Stimulated activated CD4-positive, alpha-beta T cell treated with anti-CD3 and anti-CD28 coated beads, Interleukin-4, amount 100 ng/mL, for 1 hour (primary cell): ENCODE data around the gene LDB1.

Experiments
- DNase-seq: peaks from one replicate; pipeline ENCODE4 v3.0.0-alpha.2; 2020

The LDB1 gene

GRCh38 chr10:102134416-102134815 is 14.2 kb upstream of the LDB1 start:
- DNase-seq, result no peak

GRCh38 chr10:102133373-102134195 is 13.4 kb upstream of the LDB1 start:
- peak; percentile 70 for DNase-seq

DNA sequence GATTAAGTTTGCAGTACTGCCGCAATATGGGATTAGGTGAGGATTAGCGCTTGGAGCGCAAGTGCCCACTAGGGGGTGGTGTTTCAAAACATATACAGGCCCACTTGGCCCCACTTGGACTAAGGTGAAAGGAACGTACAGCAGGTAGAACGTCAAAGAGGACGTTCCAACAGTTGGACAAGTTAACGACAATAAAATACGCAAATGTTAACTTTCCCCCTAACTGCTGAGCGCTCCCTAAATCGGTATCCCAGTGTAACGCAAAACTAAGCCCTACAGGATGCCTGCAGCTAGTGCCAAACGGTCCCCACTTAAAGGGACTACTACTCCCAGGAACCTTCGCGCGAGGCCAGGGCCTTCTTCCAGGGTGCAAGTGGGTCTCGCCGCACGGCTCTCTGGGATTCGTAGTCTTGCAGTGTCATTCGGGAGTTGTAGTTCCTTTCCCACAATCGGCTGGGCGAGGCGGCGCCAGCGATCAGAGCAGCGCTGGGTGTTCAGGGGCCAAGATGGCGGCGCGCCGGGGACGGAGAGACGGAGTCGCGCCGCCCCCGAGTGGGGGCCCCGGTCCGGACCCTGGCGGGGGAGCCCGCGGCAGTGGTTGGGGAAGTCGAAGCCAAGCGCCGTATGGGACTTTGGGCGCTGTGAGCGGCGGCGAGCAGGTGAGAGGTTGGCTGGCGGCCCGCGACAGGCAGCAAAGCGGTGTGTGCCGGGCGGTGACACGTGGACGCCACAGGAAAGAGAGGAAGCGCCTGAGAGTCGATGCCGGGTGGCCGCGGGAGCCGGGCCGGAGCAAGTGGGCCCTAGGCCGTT is 12.6 kb upstream of the LDB1 start, which contains the start of gene PPRC1:
Gene PPRC1, plus strand, starts transcription at position 478 of the 810 bp plus-strand sequence. Its CDS starts 29 bp downstream, at position 507.
- peak; percentile 95 for DNase-seq

GRCh38 chr10:102132193-102132562 is 12.0 kb upstream of the LDB1 start:
- DNase-seq, result no peak

DNA sequence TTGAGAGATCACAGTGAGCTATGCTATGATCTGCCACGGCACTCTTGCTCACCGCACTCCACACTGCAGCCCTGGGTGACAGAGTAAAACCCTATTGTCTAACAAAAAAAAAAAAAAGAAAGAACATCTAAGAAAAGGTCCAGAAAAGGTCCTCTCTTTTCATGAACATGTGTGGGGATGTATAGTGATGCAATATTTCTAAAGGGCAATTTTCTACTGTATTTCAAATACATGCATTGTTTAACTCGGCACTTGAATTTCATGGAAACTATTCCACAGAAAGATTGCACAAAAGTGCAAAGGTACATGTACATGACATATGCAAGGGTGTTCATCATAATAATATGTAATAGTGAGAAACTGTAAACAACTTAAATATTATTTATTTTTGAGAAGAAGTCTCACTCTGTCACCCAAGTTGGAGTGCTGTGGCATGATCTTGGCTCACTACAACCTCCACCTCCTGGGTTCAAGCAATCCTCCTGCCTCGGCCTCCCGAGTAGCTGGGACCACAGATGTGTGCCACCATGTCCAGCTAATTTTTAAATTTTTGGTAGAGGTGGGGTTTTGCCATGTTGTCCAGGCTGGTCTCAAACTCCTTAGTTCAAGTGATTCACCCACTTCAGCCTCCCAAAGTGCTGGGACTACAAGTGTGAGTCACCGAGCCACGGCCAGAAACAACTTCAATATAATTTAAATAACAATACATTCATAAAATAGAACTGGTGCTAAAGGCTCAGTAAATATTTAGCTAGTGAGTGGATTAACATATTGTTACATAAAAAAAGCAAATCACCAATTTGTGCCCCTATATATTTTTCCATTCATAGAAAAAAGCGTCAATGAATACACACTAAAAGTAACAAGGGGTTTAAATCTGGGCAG is 11.4 kb upstream of the LDB1 start:
- DNase-seq, result no peak

GRCh38 chr10:102123223-102123622 is 3.1 kb upstream of the LDB1 start:
- DNase-seq, result no peak

GRCh38 chr10:102122450-102122849 is 2.3 kb upstream of the LDB1 start:
- DNase-seq, result no peak

DNA sequence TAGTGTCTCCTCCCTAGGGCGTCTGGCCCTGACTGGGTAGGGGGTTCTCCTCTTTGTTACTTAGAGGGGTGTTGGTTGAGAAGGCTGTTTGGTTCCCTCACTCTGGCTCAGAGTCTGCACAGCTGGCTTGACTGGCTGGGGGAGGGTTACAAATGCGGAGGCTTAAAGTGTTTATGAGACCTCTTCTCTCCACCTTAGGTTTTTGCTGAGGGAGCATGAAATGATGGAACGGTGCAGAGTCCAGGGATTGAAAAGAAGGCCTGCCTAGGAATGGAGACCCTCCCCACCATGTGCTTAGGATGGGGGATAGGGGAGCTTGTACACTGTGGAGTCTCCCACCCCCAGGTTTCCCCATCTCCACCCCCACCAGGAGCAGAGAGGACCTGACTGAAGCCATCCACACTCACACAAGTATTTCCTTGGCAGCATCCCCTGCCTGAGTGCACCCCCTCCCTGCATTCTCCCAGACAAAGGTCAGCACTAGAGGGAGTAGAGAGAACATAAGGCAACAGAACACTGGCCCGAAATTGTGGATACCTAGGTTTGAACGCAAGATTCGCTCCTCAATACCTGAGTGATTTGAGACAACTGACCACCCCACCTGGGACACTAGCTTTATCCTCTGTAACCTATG is 1.7 kb upstream of the LDB1 start:
- no peak for DNase-seq

DNA sequence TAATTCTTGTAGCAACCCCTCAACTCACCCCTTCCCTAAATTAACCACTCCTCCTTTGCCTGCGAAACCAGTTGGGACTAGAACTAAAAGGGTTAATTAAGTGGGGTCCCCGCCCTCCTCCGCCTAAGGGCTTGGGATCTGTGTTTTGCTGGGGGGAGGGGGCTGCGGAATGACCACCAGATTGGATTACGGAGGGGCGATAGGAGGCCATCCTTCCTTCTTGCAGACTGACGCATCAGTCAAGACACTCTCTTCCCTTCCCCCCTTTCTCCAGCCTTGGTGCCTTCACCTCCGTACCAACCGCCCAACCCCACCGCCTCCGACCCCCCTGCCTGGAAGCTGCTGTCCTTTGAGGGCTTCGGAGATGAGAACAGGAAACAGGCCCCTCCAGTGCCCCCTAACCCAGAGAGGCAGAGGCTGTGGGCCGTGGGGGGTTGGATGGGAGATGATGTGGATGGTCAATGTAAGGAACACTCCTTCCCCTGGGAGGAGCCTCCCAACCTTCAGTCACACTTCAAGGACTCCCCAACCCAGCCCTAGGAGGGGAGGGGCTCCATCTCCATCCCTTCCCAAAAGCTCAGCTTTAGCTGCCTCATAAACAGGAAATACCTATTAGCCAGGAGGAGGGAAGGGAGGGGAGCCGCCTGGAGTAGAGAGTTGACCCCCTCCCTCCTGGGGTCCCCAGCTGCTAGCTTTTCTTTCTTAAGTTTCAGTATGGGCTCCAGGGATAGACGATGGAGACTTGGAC is 997 bp upstream of the LDB1 start:
- no peak for DNase-seq

- peak; percentile 39 for DNase-seq
These were observed 589 bp downstream of the LDB1 start for GRCh38 chr10:102119417-102120141.

DNA sequence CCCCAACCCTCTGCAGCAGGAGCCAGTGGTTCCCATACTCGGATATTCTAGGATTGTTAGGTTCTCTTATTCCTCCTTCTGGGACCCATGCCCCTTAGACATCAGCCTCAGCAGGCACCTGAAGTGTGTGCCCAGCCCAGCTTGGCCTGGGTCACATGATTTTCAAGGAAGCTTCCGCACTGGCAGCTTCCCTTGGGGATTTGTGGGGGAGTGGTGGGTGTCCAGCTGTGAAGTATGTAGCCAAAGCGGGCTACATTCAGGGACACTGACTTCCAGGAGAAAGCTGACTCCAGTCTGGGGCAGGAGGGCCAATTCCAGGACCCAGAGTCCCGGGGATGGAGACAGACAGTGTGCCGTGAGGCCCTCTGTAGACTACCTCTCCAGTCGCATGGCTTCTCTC is 1.3 kb downstream of the LDB1 start:
- no peak for DNase-seq

- DNase-seq, result peak; percentile 62
These were observed 2.6 kb downstream of the LDB1 start for GRCh38 chr10:102117391-102118159.

DNA sequence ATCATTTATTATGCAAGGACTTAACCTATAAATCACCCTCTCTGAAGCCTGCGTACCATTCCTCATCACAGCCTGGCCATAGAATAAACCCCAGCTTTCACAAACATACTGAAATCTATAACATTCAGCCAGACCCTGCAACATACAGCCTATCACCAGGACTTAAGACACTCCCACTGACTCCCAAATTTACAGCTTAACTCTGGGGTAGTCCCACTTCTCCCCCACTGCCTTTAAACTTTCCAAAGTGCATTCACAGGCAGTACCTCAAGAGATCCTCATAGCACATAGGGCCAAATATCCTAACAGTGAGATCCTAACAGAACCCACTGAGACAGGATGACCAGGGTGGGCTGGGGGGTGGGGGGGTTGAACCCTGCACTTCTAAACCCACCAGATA is 3.5 kb downstream of the LDB1 start:
- no peak for DNase-seq

DNA sequence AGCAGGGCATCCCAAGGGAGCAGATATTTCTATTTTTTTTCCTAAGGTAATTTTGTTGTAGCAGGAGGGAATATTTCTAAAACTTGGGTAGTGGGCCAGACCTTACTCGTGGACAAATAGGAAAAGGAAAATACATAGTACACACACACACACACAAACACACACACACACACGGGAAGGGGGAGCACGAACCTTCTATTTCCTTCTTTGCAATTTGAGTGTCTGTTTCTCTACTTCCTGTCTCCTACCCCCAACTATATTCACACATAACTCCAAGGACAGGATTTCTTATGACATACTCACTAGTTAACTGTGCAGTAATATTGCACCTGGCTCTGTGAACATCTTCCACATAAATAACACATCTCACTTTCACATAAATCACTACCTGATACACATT is 4.4 kb downstream of the LDB1 start:
- no peak for DNase-seq

DNA sequence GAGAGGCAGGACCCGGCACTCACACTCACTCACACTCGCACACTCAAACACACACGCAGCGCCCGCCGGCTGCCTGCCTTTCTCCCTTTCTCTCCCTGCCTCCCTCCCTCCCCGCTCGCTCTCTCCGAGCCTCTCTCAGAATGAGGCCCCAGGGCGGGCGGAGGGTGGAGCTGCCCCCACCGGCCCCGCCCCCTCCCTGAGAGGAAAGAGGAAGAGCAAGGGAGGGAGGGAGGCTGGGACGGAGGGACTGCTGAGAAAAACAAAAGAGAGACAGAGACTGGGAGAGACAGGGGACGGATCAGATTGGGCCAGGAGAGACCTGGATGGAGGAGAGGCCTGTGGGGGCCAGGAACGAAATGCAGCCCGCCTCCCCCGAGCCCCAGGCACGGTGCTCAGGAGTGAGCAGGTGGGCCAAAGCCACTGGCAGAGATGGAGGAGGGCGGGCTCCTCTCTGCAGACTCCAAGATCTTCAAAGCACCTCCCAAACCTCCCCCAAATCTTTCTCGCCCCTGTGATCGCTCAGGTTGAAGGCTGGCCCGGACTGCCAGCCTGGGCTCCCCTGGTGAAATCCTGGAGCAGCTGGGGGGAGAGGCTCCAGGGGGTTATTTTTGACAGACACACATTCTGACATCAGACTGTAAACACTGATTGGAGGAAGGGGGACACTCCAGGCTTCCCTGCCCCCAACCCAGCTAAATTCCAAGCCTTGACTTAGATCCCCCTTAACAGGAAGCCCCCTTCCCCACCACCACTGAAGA is 5.1 kb downstream of the LDB1 start:
- DNase-seq, result peak; percentile 89

GRCh38 chr10:102113956-102114857 is 6.0 kb downstream of the LDB1 start:
- peak; percentile 17 for DNase-seq

GRCh38 chr10:102113261-102113955 is 6.8 kb downstream of the LDB1 start:
- no peak for DNase-seq
